NCI-H1436 (cell line): ENCODE results near the gene GAK.
A peak's percentile ranks its signal among the peaks of the same experiment; 100 is the strongest.

Source experiments
- DNase-seq: peaks from one replicate; lab custom pipeline; 2025; lab: John Stamatoyannopoulos, UW

Gene GAK

DNA sequence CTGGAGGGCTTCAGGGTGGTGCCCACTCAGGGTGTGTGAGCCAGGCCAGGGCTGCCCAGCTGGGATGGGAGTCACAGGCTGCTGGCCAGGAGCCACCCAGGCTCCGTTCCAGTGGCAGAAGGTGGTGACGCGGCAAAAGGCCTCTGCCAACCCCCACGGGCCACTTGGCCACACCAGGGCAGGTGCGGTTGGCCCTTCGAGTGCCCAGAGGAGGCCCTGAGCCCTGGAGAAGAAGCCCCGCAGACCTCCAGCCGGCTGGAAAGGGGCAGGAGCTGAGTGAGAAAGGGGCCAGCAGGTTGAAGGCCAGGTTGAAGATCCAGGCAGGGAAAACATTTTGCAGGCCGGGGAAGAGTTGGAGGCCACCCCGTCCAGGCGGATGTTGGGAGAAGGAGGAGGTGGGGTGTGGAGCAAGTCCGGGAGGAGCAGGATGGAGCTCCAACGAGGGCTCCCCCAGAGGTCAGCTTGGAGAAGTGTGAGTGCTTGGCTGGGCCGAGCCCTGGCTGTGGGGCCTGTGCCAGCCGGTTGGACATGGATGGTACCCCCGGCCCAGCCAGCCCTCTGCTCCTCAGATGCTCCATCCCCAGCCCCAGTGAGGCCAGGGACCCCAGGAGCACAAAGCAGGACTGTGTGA, 103.4 kb downstream of the GAK start:
- DNase-seq: no peak

DNA sequence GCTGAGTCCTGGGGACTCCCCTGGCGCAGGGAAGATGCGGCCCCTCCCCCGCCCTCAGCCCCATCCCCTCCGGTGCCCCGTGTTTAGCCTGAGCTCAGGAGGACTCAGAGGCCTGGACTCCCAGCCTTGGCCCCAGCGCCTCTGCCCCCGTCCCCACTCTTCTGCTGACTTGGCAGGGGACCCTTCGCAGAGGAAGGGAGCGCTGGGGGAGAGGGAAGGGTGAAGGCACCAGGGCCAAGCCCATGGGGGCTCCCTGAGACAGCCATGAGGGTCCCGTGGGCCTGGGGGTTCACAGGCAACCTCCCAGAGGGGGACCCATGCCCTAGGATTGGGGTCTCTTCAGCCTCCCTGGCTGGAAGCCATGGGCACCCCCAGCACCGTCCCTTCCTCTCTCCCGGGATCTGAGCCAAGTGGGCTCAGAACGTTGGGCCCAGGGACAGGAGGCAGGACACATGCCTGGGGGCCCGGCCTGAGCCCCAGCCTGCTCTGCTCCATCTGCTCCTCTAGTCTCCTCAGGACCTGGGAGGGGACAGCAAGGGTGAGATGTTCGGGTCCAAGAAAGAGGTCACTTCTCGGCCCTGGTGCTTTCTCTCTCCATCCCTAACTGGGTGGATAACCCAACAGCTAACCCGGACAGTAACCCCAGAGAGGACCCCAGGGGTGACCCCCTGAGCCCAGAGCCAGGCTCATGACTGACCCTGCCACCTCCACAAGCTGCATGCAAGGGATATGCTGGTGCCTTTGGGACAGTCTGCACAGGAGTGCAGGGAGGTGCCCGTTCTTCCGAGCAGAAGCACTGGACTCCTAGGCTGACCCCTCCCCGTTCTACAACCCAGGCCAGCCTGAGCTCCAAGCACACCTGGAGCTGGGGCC, 104.7 kb downstream of the GAK start:
- DNase-seq: no peak

DNA sequence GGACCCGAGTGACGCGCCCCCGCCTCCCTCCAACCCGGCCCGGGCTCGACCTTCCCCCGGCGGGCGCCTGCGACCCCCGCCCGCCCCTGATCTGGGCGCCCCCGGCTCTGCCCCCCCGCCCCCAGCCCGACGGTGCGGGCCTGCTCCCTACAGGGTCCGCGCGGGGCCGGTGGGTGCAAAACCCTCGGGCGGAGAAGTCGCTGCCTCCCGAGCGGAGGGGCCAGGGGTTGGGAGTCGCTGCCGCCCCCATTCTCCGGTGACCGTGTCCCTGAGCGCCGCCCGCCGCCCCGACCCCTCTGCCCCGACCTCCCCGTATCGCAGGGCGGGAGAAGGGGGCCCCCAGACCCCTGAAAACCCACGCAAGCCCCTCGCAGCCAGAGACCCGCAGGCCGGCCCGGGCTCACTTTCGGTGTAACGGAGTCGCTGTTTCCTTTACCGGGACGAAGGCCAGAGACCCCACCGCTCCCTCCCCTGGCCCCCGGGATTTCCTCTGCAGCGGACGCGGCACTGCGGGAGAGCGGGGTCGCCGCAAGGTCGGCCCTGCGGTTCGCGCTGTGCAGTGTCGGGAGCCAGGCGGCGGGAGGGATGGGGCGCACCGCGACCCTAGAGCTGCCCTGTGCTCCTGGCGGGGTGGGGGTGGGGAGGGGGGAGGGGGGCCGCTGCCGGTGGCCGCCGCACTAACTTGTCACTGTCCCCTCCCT, 105.5 kb downstream of the GAK start:
- DNase-seq: no peak

DNA sequence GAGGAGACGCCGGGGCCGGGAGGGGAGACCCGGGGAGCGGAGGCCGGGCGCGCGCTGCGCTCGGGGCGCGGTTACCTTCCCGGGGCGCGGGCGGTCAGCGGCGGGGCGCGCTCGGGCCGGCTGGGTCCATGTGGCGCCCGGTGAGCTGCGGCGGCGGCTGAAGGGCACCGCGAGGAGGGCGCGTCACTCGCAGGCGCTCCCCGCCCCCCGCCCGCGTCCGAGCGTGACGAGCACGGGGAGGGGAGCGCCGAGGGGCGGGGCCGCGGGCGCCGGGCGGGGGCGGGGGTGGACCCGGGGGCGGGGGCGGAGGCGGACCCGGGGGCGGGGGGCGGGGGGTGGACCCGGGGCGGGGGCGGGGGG, 106.2 kb downstream of the GAK start, which contains the start of gene CPLX1:
CPLX1 (minus strand) TSS at position 159 of the 360 bp plus-strand sequence. CDS start 1,607 bp downstream, outside the sequence.
- DNase-seq: peak; percentile 77

DNA sequence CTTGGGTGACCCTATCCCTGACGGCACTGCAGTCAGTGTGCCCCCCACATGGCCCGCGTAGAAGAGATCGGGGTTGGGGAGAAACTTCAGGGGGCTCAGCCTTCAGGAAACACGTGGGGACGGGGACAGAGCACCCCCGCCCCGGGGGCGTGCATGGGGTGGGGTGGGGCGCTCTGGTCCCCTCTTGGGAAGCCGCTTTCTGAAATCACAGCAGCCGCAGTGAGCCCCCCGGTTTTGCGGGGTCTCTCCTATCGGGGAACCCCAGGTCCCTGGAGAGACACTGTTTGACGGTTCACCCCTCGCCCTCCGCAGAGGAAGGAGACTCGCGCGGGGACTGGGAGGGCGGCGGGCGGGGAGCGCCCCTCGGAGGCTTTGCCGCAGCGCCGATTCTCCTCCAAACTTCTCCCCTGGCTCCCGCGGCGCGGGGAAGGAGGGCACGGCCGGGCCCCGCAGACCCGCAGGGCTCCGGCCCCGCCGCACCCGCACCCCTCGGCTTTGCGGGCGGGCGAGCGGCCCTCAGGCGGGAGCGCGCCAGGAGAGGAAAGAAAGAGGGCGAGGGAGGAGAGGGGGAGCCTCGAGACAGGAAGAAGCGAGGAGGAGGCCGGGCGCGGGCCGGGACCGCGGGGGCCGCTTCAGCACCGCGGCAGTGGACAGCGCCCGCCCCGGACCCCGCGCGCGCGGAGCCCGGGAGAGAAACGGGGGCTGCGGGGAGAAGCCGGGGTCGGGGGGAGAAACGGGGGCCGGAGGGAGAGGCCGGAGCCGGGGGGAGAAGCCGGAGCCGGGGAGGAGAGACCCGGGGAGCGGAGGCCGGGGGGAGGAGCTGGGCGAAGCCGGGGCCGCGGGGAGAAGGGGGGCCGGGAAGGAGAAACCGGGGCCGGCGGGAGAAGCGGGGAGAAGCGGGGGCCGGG, 106.8 kb downstream of the GAK start:
- DNase-seq: no peak

DNA sequence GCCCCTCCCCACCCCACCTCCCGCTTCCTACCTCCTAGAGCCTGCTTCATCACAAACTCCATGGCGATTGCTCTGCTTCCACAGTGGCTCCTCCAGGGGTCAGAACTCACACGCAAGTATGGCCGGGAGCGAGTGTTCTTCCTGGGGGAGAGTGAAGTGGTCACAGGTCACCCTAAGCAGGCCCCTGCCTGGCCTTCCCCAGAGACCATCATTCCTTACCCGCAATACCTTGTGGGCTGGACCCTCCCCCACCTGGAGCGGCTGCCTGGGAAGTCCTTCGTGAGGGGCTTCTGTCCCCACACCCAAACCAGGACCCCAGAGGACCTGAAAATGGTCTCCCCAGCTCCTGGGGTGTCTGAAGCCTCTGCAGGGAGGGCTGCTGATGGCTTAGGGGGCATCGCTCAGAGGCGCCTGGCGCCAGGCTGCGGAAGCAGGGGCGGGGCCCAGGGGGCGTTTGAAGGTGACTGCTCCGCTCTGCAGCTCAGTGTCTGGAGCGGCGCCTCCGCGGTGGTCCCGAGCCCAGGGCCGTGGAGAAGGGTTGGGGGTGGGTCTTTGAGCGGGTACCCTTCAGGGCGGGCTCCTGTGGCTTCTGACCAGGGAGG, 107.6 kb downstream of the GAK start:
- DNase-seq: no peak

DNA sequence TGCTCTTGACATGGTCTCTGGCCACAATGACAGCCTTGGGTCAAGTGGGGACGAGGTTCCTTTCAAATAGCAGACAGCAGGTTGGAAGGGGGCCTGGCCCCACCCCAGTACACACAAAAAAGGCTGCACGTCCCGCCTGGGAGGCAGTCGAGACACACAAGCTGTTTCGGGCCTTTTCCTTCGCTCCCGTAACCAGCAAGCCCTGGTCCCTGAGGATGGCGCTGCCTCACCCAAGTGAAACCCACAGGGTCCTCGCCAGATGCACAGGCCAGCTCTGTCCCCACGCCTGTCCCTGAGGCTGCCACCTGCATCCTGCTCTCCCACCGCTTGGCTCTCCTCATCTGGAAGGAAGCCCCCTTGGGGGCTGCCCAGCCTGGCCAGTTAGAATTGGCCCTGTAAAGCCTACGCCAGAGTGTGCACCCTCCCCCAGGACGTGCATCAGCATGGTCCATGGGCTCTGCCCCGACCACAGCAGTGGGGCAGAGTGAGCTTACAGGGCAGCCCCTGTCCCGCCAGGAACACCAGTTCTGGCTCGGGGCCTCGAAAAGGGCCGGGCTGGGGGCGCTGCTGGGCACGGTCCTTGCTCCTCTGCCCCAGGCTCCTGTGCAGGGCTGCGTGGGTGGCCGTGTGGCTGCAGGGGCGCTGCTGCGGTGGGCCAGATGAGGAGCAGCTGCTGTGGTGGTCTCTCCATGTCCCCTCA, 108.2 kb downstream of the GAK start:
- DNase-seq: no peak

DNA sequence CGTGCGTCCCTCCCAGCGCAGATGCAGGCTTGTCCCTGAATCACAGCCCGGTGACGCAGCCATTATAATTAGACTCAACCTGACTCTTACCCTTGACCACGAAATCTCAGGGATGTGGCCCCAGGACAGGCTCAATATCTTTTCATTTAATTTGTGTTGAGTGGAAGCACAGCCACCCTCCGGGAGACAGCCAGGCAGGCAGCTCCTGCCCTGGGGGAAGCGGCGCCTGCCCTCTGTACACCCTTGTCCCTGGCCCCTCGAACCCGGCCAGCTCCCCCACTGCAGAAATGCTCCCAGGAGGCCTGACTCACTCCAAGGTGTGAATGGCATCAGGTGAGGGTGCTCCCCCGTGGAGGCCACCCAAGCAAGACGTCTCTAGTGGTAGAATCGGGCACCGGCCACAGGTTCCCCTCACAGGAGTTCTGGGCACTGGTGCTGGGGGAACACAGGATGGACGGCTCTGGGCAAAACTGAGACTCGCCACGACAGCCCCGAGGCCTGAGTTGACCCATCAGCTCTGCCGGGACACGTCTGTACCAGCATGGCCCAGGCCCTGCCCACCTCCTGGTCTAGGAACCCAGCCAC, 108.8 kb downstream of the GAK start:
- DNase-seq: no peak

DNA sequence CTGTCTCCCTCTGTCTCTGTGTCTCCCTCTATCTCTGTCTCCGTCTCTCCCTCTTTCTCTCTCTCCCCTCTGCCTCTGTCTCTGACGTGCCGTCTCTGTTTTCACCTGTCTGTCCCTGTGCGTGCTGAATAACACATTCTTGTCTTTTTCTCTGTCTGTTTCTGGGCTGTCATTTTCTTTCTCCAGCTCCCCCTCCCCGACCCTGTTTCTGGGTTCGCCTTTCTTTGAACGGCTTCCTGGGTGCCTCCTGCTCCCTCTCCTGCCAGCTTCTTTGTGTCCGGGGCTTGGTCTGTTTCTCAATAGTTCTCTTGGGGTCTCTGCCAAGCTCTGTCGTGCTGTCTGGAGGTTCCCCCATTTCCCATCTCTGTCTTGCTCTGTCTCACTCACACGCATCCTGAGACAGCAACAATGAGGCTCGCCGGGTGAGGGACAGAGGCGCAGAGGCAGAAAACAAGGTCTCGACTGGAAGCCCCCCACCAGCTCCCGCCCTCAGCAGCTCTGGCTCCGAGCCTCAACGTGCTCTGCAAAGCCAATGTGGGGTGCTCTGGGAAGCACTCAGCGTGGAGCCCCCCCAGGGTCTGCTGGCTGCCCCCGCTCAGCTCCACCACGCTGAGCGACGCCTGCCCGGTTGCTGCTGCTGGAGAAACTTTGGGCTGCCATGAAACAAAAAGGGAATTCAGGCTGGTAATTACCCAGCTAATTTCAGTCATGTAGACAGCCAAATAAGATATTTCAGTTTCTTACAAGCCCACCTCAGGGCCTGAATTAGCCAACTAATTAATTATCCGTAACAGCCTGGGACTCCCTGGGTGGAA, 109.5 kb downstream of the GAK start:
- no peak for DNase-seq

DNA sequence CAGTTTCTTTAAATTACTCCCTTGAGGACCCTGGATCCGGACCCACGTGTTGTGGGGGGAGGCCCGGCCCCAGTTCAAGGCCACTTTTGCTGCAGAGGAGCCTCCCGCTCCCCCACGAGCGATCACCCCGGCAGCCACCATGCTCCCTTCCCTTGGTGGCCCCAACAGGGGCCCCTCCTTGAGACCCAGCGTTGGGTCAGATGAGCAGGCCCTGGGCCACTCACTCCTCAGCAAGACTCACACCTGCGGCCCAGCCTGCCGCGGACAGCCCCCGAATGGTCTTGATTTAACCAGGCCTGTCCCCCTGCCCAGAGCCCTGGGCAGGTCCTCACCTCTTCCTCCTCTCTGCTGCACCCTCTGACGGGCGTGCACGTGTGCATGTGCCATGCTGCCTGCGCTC, 110.5 kb downstream of the GAK start:
- no peak for DNase-seq

DNA sequence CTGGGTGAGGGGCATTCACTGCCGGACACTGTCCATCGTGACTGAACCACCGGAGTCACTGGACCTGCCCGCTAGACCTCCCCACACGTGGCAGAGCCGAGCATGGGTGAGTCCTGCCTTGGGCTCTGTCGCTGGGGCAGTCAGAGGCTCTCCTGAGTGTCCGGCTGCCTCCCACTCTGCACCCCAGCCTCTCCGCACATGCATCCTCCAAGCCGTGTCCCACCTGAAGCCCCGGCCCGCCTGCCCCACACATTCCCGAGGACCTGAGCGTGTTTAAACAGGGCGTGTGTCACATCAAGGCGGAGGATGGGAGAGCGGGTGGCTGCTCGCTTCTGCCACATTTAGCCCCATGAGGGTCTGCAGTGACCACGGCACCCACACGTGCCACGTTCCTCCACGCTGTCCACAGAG, 110.9 kb downstream of the GAK start:
- no peak for DNase-seq

DNA sequence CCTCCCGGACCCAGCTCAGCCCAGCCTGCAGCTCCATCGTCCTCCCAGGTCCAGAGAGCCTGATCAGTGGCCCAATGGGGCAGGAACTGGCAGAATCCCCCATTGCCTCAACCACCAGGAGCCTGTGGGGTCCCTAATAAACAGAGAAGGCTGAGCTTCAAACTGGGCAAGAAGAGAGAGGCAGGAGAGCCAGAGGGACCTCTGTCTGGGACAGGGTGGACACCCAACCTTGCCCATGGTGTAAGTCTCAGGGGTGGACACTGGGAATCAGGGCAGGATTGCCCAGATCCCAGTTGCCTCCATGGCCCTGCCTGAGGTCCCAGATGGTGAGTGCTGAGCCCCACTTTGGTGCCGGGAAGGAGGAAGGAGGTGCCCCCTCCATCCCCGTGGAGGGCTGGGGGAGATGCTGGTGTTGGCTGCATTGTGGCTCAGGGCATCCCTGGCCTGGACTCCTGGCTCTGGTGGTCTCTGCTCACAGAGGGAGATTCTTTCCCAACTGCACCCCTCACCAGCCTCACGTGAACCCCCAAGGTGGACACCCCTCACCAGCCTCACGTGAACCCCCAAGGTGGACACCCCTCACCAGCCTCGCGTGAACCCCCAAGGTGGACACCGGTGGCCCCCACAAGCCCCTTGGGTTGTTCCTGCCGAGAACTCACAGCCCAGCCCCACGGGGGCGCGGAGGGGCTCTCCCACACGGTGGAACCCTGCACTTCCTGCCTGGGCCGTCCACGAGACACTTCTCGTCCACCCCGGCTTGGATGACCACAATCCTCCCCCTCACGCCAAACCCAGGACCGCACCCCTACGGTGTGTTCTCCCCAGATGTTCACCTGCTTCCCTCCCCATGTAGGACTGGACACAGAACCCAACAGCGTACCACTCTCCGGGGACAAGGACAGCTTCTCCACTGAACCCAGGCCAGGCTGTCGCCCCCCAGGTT, 111.6 kb downstream of the GAK start:
- DNase-seq: no peak

DNA sequence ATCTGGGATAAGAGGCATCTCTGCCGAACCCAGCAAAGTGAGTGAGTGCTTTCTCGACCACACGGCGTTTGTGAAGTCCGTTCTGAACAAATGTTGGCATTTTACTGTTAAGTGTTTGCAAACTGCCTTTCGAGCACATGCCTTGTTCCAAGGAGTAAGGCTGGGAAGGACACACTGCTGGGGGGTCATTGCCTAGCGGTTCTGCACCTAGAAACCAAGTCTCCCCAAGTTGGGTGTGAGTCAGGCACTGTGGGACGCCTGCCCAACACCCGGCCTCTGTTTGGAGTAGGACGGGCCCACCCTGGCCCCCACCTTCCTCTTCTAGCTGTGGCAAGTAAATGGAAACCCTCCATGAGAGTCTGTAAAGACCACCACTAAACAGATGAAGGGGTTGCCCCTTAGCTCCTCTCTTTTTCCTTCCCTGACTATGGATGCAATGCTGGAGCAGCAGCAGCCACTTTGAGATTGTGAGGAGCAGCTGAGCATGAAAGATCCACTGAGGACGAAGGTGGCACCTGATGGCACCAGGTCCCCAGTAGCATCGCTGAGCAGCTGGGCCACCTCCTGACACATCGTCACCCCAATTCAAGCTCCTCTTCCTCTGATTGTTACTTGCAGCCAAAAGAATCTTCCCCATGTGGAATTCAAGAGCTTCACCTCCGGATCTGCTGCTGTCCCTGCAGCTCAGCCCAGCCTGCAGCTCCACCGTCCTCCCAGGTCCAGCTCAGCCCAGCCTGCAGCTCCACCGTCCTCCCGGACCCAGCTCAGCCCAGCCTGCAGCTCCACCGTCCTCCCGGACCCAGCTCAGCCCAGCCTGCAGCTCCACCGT, 112.5 kb downstream of the GAK start:
- DNase-seq: no peak

DNA sequence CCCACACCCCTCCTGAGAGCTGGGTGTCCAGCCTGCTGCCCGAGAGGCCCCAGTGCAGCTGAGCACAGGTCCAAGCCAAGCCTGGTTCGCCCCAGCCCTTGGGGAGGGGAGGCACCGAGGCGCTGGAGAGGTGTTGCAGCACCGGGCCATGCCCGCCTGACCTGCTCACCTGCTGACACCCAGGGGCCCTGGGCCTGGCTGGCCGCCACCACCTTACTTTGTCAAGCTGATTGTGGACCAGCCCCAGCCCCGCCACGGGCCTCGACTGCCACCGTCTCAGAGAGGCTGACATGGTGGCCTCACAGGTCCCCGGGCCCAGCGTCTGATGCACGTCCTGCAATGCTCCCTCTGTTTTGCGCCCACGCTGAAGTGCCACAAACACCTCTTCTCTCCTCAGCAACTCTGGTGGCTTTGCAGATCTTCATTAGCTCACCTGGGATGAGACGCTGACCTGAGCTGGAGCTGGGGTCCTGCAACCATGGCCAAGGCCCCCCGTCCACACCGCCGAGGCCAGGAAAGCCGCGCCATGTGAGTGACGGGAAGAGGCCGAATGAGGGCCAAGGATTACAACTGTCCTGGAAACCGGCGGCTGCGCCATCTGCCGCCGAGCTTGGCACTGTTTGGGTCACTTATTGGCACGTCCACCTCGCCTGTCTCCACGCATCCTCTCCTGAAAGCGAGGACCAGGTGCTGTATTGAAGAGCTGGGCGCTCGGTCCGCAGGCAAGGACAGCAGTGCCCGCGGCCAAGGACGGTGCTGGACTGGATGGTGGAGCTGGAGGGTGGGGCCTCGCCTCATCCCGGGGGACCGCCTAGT, 113.8 kb downstream of the GAK start:
- DNase-seq: no peak

DNA sequence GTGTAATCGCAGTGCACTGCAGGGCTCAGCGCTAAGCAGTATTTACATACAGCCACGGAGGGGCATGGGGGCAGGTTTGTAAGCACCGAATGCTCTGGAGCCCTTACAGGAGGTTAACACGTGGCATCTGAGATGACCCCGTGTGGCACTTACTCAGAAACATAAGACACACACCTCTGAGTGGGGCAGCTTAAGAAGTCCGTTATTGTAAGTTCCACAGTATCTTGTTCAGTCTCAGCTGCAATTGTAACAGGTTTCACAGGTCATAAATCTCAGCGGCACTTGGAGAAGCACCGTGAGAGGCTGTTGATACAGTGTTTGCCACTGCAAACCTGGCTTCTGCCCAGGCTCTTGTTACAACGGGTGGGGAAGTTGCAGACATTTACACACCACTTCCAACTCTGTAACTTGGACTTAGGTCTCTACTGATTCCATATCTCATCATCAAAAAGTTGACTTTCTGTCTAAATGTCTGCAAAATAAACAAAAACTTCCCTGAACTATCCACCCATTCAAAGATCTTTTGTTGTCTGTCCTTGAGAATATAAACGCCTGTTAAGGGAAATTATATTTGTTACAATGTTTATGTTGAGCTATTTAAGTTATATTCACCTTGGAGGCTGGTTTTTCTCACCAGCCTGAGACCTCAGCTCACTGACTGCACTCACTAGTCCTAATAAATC, 116.5 kb downstream of the GAK start:
- DNase-seq: no peak

DNA sequence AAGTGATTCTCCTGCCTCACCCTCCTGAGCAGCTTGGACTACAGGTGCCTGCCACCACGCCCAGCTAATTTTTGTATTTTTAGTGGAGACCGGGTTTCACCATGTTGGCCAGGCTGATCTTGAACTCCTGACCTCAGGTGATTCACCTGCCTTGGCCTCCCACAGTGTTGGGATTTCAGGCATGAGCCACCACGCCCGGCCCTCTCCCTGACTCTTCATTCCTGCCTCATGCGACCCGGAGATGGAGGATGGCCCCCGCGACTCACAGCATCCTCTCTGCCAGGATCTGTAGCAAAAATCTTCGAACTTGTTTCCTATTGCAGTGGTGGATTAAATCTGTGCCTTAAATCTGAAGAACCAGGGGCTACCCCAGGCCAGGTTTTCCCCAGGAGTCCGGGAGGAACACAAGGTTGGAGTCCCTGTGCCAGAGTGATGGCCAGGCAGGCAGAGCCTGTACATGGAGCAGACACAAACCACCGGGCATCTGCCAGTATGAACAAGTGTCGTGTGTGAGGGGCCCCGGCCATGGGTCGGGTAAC, 117.7 kb downstream of the GAK start:
- DNase-seq: no peak
